Dendritic cell treated with granulocyte-macrophage colony-stimulating factor and Interleukin-4, amounts not matched to agents 40 ng/mL and 50 ng/mL, for 4 days (primary cell): ENCODE data around the gene TTBK2.

Source experiments
- H3K27ac Mint-ChIP-seq: one replicate; pipeline ENCODE4 v1.8.0; 2022; ENCODE audit warnings: mild to moderate bottlenecking, mixed read lengths
- H3K27me3 Mint-ChIP-seq: one replicate; pipeline ENCODE4 v1.8.0; 2022; ENCODE audit warnings: mild to moderate bottlenecking, mixed read lengths
- H3K36me3 Mint-ChIP-seq: one replicate; pipeline ENCODE4 v1.8.0; 2022; ENCODE audit warnings: low read depth, mixed read lengths
- H3K4me1 Mint-ChIP-seq: one replicate; pipeline ENCODE4 v1.8.0; 2022; ENCODE audit warnings: low read depth, mixed read lengths
- H3K4me3 Mint-ChIP-seq: one replicate; pipeline ENCODE4 v1.8.0; 2022; ENCODE audit warnings: mild to moderate bottlenecking, moderate library complexity, mixed read lengths
- H3K9me3 Mint-ChIP-seq: one replicate; pipeline ENCODE4 v1.8.0; 2022; ENCODE audit warnings: mixed read lengths
- intact Hi-C: fragments of 100-400 bp; cut with micrococcal nuclease; formaldehyde crosslinking; loops from one replicate; pipeline ENCODE4 v1.15.0; 2022

Gene TTBK2

GRCh38 chr15:42880121-42880520 is 40.5 kb downstream of the TTBK2 start:
- Mint-ChIP-seq H3K4me3 (no peak overlapping the region), H3K4me1 (no peaks in the 10 kb centered on the region)

GRCh38 chr15:42879443-42879842 is 41.1 kb downstream of the TTBK2 start:
- Mint-ChIP-seq H3K4me1 (no peaks in the 10 kb centered on the region), H3K27ac (no peak overlapping the region), H3K4me3 (no peak overlapping the region), H3K36me3 (peaks cover 15% of the 10 kb centered on the region), H3K27me3 (no peaks in the 10 kb centered on the region), H3K9me3 (no peaks in the 10 kb centered on the region)
- intact Hi-C loops, result no loop called here

More at GRCh38 chr15:42880121-42880520, 40.5 kb downstream of the TTBK2 start:
- intact Hi-C loops, result no loop called here
- Mint-ChIP-seq H3K9me3 (no peaks in the 10 kb centered on the region), H3K27me3 (no peaks in the 10 kb centered on the region), H3K27ac (no peak overlapping the region), H3K36me3 (peaks cover 15% of the 10 kb centered on the region)

DNA sequence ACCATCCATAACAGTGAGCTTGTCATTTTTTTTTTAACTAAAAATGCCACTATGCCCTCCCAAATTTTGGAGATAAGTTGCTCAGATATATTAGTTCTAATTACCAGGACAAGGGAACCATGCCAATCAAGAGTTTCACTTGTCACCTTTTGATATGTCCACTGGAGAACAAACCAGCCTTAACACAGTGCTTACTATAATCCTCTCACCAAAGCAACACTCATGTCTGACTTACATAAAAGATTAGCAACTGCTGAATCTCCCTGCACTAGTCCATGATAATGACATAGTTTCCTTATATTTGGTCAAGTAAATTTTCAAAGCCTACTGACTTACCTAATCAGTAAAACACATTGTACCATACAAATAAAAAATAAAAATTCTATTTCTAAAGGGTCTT is 44.4 kb downstream of the TTBK2 start:
- Mint-ChIP-seq H3K4me1 (no peaks in the 10 kb centered on the region), H3K36me3 (peaks cover 25% of the 10 kb centered on the region)

DNA sequence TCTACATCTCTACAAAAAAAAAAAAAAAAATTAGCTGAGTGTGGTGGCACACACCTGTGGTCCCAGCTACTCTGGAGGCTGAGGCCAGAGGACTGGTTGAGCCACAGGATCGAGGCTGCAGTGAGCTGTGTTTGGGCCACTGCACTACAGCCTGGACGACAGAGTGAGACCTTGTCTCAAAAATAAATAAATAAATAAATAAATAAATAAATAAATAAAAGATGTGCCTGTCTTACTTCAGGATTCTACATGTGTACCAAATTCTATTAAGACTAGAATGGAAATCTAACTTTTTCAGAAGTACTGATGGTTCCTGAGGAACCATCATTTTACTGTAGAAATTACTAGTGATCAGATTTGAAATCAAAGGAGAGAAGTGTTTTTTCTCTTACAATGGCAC is 51.9 kb downstream of the TTBK2 start:
- H3K27me3 Mint-ChIP-seq, result no peaks in the 10 kb centered on the region
- H3K9me3 Mint-ChIP-seq, result no peaks in the 10 kb centered on the region
- intact Hi-C loops, result no loop called here
- peaks cover 51% of the 10 kb centered on the region for H3K36me3 Mint-ChIP-seq
- no peaks in the 10 kb centered on the region for H3K4me1 Mint-ChIP-seq
- no peak overlapping the region for H3K27ac Mint-ChIP-seq
- H3K4me3 Mint-ChIP-seq, result no peak overlapping the region

More for the DNA sequence above, 44.4 kb downstream of the TTBK2 start:
- Mint-ChIP-seq H3K4me3 (no peak overlapping the region), H3K27me3 (no peaks in the 10 kb centered on the region), H3K9me3 (no peaks in the 10 kb centered on the region), H3K27ac (no peak overlapping the region)
- intact Hi-C loops, result no loop called here

DNA sequence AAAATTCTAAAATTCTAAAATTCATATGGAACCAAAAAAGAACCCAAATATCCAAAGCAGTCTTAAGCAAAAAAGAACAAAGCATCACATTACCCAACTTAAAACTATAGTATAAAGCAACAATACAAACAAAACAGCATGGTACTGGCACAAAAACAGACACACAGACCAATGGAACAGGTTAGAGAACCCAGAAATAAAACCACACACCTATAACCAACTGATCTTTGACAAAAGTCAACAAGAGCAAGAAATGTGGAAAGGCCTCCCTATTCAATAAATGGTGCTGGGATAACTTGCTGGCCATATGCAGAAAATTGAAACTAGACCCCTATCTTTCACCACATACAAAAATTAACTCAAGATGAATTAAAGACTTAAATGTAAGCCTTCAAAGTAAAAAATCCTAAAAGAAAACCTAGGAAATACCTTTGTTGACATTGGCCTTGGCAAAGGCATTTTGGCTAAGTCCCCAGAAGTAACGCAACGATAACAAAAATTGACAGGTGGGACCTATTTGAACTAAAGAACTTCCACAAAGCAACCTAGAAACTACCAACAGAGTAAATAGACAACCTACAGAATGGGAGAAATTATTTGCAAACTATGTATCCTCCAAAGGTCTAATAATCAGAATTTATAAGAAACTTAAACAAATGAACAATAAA is 56.9 kb downstream of the TTBK2 start:
- no peaks in the 10 kb centered on the region for H3K27me3 Mint-ChIP-seq
- intact Hi-C loops, result no loop called here
- H3K4me3 Mint-ChIP-seq, result no peak overlapping the region
- no peak overlapping the region for H3K27ac Mint-ChIP-seq
- H3K4me1 Mint-ChIP-seq, result no peaks in the 10 kb centered on the region
- H3K36me3 Mint-ChIP-seq, result peaks cover 52% of the 10 kb centered on the region
- no peaks in the 10 kb centered on the region for H3K9me3 Mint-ChIP-seq

- intact Hi-C loops, result no loop called here
- H3K4me1 Mint-ChIP-seq, result no peaks in the 10 kb centered on the region
- H3K9me3 Mint-ChIP-seq, result no peaks in the 10 kb centered on the region
- H3K4me3 Mint-ChIP-seq, result no peak overlapping the region
- H3K36me3 Mint-ChIP-seq, result peaks cover 46% of the 10 kb centered on the region
- no peaks in the 10 kb centered on the region for H3K27me3 Mint-ChIP-seq
- no peak overlapping the region for H3K27ac Mint-ChIP-seq
These were observed 61.4 kb downstream of the TTBK2 start for GRCh38 chr15:42858999-42859789.

- Mint-ChIP-seq H3K9me3 (no peaks in the 10 kb centered on the region), H3K27me3 (no peaks in the 10 kb centered on the region), H3K4me3 (no peak overlapping the region), H3K36me3 (peaks cover 50% of the 10 kb centered on the region), H3K27ac (no peak overlapping the region), H3K4me1 (no peaks in the 10 kb centered on the region)
- intact Hi-C loops, result no loop called here
These were observed 62.0 kb downstream of the TTBK2 start for GRCh38 chr15:42858540-42858939.

- Mint-ChIP-seq H3K27me3 (no peaks in the 10 kb centered on the region), H3K36me3 (peaks cover 39% of the 10 kb centered on the region), H3K4me1 (peaks cover 3% of the 10 kb centered on the region), H3K27ac (no peak overlapping the region), H3K4me3 (no peak overlapping the region), H3K9me3 (no peaks in the 10 kb centered on the region)
- intact Hi-C loops, result no loop called here
These were observed 66.0 kb downstream of the TTBK2 start for GRCh38 chr15:42854576-42854975.

- H3K4me1 Mint-ChIP-seq, result peaks cover 10% of the 10 kb centered on the region
- no peak overlapping the region for H3K4me3 Mint-ChIP-seq
- no peak overlapping the region for H3K27ac Mint-ChIP-seq
- intact Hi-C loops, result no loop called here
- H3K27me3 Mint-ChIP-seq, result no peaks in the 10 kb centered on the region
- H3K36me3 Mint-ChIP-seq, result peaks cover 17% of the 10 kb centered on the region
- no peaks in the 10 kb centered on the region for H3K9me3 Mint-ChIP-seq
These were observed 70.7 kb downstream of the TTBK2 start for GRCh38 chr15:42849836-42850235.

DNA sequence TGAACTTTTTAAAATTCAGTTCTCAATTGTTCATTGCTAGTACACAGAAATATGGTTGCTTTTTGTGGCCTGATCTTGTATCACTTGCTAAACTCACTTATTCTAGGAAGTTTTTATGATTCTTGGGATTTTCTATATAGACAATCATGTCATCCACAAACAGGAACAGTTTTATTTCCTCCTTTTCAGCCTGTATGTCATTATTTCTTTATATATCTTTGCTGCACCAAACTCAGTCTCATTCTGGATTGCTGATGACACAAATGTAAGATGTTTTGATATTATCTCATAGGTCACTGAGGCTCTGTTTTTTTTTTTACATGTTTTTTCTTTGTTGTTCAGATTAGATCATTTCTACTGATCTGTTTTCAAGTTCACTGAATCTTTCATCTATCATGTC is 71.7 kb downstream of the TTBK2 start:
- H3K36me3 Mint-ChIP-seq, result peaks cover 19% of the 10 kb centered on the region
- H3K4me1 Mint-ChIP-seq, result peaks cover 10% of the 10 kb centered on the region
- H3K27me3 Mint-ChIP-seq, result no peaks in the 10 kb centered on the region
- intact Hi-C loops, result no loop called here
- H3K4me3 Mint-ChIP-seq, result no peak overlapping the region
- no peak overlapping the region for H3K27ac Mint-ChIP-seq
- H3K9me3 Mint-ChIP-seq, result peaks cover 4% of the 10 kb centered on the region

- peaks cover 8% of the 10 kb centered on the region for H3K9me3 Mint-ChIP-seq
- H3K36me3 Mint-ChIP-seq, result peaks cover 16% of the 10 kb centered on the region
- no peaks in the 10 kb centered on the region for H3K27me3 Mint-ChIP-seq
- peaks cover 10% of the 10 kb centered on the region for H3K4me1 Mint-ChIP-seq
- no peak overlapping the region for H3K4me3 Mint-ChIP-seq
- no peak overlapping the region for H3K27ac Mint-ChIP-seq
- intact Hi-C loops, result no loop called here
These were observed 73.9 kb downstream of the TTBK2 start for GRCh38 chr15:42846647-42847046.

DNA sequence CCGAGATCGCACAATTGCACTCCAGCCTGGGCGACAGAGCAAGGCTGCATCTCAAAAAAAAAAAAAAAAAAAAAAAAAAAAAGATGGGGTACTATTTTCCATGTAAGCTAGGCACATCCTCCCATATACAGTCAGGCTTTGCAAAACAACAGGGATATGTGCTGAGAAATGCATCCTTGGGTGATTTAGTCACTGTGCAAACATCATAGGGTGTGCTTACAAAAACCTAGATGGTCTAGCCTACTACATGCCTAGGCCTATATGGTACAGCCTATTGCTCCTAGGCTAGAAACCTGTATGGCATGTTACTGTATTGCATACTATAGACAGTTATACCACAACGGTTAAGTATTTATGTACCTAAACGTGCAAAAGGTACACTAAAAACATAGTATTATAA is 75.0 kb downstream of the TTBK2 start:
- Mint-ChIP-seq H3K27ac (no peak overlapping the region), H3K27me3 (no peaks in the 10 kb centered on the region), H3K4me3 (no peak overlapping the region), H3K4me1 (peaks cover 10% of the 10 kb centered on the region), H3K36me3 (peaks cover 26% of the 10 kb centered on the region), H3K9me3 (peaks cover 8% of the 10 kb centered on the region)
- intact Hi-C loops, result no loop called here

DNA sequence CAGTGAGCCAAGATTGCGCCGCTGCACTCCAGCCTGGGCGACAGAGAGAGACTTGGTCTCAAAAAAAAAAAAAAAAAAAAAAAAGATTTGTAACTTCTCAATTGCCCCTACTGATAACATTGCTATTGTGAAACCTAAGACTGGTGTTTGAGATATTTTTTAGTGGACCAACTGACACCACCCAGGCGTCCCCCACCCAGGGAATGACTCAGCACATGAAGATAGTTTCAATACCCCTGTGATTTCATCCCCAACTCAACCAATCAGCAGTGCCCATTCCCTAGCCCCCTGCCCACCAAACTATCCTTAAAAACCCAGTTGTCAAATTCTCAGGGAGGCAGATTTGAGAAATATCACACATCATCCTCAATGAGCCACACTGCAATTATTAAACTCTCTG is 76.9 kb downstream of the TTBK2 start:
- Mint-ChIP-seq H3K4me1 (no peaks in the 10 kb centered on the region), H3K36me3 (peaks cover 33% of the 10 kb centered on the region), H3K27ac (no peak overlapping the region), H3K4me3 (no peak overlapping the region), H3K9me3 (peaks cover 8% of the 10 kb centered on the region), H3K27me3 (no peaks in the 10 kb centered on the region)
- intact Hi-C loops, result no loop called here

- H3K36me3 Mint-ChIP-seq, result peaks cover 47% of the 10 kb centered on the region
- no peaks in the 10 kb centered on the region for H3K9me3 Mint-ChIP-seq
- no peak overlapping the region for H3K4me3 Mint-ChIP-seq
- H3K4me1 Mint-ChIP-seq, result no peaks in the 10 kb centered on the region
- no peak overlapping the region for H3K27ac Mint-ChIP-seq
- H3K27me3 Mint-ChIP-seq, result no peaks in the 10 kb centered on the region
- intact Hi-C loops, result no loop called here
These were observed 84.3 kb downstream of the TTBK2 start for GRCh38 chr15:42836251-42836650.
